OCI-LY1 (cell line): ENCODE data around the gene LAIR2.

Experiments
- H2AFZ ChIP-seq: fragments of 200-600 bp; sonication (generic), shearing (Covaris generic); 2 replicates; pipeline ENCODE4 v1.6.0; 2014; ENCODE audit warnings: antibody characterized with exemption, mild to moderate bottlenecking, low read length
- H3F3A ChIP-seq: fragments of 200-600 bp; sonication (generic), shearing (Covaris generic); 2 replicates; pipeline ENCODE4 v1.6.0; 2014; ENCODE audit warnings: mild to moderate bottlenecking, antibody characterized with exemption, low read length, moderate library complexity; ENCODE audit not compliant: insufficient read depth
- H3K27ac ChIP-seq: fragments of 200-600 bp; sonication (generic); 2 replicates; pipeline ENCODE4 v1.5.1; 2014; ENCODE audit warnings: low read length, mixed run types, mild to moderate bottlenecking, low read depth; ENCODE audit not compliant: poor library complexity, severe bottlenecking
- H3K27me3 ChIP-seq: fragments of 200-600 bp; sonication (generic); 2 replicates; pipeline ENCODE4 v1.6.0; 2014; ENCODE audit warnings: antibody characterized with exemption, mild to moderate bottlenecking, low read length, moderate library complexity; ENCODE audit not compliant: insufficient read depth
- H3K36me3 ChIP-seq: fragments of 200-600 bp; sonication (generic); 2 replicates; pipeline ENCODE4 v1.6.1; 2014; ENCODE audit warnings: mild to moderate bottlenecking, antibody characterized with exemption, low read length, moderate library complexity, mixed read lengths; ENCODE audit not compliant: insufficient read depth
- H3K4me1 ChIP-seq: fragments of 200-600 bp; sonication (generic); 2 replicates; pipeline ENCODE4 v1.5.1; 2014; ENCODE audit warnings: mild to moderate bottlenecking, low read length, moderate library complexity; ENCODE audit not compliant: insufficient read depth, severe bottlenecking
- H3K4me2 ChIP-seq: fragments of 200-600 bp; sonication (generic), shearing (Covaris generic); 2 replicates; pipeline ENCODE4 v1.6.1; 2014; ENCODE audit warnings: low read length
- H3K4me3 ChIP-seq: fragments of 200-600 bp; sonication (generic); 2 replicates; pipeline ENCODE4 v1.5.1; 2014; ENCODE audit warnings: low read length, low read depth, mild to moderate bottlenecking, mixed read lengths; ENCODE audit not compliant: poor library complexity, severe bottlenecking
- H3K79me2 ChIP-seq: fragments of 200-600 bp; shearing (Covaris generic); 2 replicates; pipeline ENCODE4 v1.6.1; 2016; ENCODE audit warnings: mixed run types, low read length, mixed read lengths; ENCODE audit not compliant: insufficient read depth
- H3K9ac ChIP-seq: fragments of 200-600 bp; sonication (generic), shearing (Covaris generic); 2 replicates; pipeline ENCODE4 v1.6.1; 2014; ENCODE audit warnings: mild to moderate bottlenecking, low read length, mixed read lengths
- H3K9me2 ChIP-seq: fragments of 200-600 bp; sonication (generic), shearing (Covaris generic); 2 replicates; pipeline ENCODE4 v1.6.1; 2014; ENCODE audit warnings: low read depth, mild to moderate bottlenecking, low read length, mixed read lengths
- H3K9me3 ChIP-seq: fragments of 200-600 bp; shearing (Covaris generic); 2 replicates; pipeline ENCODE4 v1.6.1; 2014; ENCODE audit warnings: low read length, mixed read lengths
- H4K20me1 ChIP-seq: fragments of 200-600 bp; sonication (generic), shearing (Covaris generic); 2 replicates; pipeline ENCODE4 v1.6.0; 2016; ENCODE audit warnings: mild to moderate bottlenecking, low read length; ENCODE audit not compliant: insufficient read depth
- EZH2 ChIP-seq: fragments of 200-600 bp; sonication (generic), shearing (Covaris generic); IDR thresholded peaks from 2 replicates; pipeline ENCODE4 v1.8.0; 2017; ENCODE audit warnings: borderline replicate concordance, mixed run types, mild to moderate bottlenecking, antibody characterized with exemption, low read length, moderate library complexity, mixed read lengths
- TF ChIP-seq, protein P1 (sequence below): fragments of 200-600 bp; sonication (generic), shearing (Covaris generic); IDR thresholded peaks from 2 replicates; pipeline ENCODE4 v1.5.1; 2017; ENCODE audit warnings: mild to moderate bottlenecking, antibody characterized with exemption, low read length, moderate library complexity, mixed read lengths

The LAIR2 gene

DNA sequence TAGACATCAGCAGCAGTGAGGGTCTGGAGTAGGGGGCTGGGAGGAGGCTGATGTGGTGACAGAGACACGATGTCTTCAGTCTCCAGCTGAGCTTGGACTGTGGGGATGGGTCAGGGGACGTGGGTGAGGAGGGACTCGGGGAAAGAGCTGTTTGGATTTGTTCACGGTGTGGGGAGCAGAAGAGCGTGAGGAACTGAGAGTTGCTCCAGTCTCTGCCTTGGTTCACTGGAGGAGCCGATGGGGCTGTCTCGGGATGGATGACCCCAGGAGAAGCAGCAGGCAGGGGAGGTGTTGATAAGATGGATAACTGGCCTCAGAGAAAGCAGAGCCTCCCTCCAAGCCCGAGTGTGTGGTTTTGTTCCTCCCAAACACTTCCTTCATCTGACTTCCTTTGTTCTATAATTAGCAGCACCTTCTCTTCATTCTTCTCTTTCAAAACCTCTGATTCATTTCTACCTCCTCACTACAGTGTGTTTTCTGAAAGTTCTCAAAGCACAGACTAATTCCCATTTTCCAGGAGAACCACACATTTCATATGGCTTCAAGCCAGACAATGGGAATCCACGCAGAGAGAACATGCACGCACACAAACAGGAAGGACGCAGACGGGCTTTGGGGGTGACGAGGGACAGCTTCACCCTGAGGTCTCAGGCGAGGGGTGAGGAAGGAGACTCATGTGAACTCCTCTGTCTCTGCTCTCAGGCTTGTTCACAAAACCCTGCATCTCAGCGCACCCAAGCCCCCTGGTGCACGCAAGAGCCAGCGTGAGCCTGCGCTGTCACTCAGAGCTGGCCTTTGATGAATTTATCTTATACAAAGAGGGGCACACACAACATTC, 18.6 kb downstream of the LAIR2 start:
- no peaks in the 10 kb centered on the region for H3K36me3 ChIP-seq
- H3K4me2 ChIP-seq, result no peak overlapping the region
- no peaks in the 10 kb centered on the region for H4K20me1 ChIP-seq
- no peak overlapping the region for H3K9ac ChIP-seq
- H3K27me3 ChIP-seq, result no peaks in the 10 kb centered on the region
- H3K4me3 ChIP-seq, result no peak overlapping the region
- no peaks in the 10 kb centered on the region for H3K9me3 ChIP-seq
- no peaks in the 10 kb centered on the region for H3K4me1 ChIP-seq
- H3K27ac ChIP-seq, result no peak overlapping the region
- H3K79me2 ChIP-seq, result no peaks in the 10 kb centered on the region
- no peak overlapping the region for H2AFZ ChIP-seq
- no peaks in the 10 kb centered on the region for H3F3A ChIP-seq
- H3K9me2 ChIP-seq, result no peaks in the 10 kb centered on the region
- TF ChIP-seq, protein P1, sequence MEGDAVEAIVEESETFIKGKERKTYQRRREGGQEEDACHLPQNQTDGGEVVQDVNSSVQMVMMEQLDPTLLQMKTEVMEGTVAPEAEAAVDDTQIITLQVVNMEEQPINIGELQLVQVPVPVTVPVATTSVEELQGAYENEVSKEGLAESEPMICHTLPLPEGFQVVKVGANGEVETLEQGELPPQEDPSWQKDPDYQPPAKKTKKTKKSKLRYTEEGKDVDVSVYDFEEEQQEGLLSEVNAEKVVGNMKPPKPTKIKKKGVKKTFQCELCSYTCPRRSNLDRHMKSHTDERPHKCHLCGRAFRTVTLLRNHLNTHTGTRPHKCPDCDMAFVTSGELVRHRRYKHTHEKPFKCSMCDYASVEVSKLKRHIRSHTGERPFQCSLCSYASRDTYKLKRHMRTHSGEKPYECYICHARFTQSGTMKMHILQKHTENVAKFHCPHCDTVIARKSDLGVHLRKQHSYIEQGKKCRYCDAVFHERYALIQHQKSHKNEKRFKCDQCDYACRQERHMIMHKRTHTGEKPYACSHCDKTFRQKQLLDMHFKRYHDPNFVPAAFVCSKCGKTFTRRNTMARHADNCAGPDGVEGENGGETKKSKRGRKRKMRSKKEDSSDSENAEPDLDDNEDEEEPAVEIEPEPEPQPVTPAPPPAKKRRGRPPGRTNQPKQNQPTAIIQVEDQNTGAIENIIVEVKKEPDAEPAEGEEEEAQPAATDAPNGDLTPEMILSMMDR, result no peak
- no peak for TF ChIP-seq EZH2

DNA sequence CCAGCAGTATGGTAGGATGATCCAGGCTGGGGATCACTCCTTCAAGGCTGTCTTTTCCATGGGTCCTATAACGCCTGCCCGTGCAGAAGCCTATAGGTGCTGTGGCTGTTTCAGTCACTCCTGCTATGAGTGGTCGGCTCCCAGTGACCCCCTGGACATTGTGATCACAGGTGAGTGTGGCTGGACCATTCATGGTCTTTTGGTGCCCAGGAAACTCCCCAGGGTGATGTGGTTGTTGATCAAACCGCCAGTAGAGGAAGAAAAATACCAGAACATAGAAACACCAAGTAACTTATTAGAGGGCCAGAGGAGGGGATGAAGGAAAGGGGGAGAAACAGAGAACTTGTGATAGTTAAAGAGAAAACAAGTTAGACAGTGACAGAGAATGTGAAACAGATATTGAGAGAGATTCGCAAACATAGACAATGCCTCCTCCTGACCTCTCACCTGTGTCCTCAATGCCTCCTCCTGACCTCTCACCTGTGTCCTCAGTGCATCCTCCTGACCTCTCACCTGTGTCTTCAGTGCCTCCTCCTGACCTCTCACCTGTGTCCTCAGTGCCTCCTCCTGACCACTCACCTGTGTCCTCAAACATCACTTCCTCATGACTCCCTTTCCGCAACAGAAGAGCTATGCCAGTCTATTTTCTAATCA, 19.4 kb downstream of the LAIR2 start:
- H3K79me2 ChIP-seq, result no peaks in the 10 kb centered on the region
- H3K27ac ChIP-seq, result no peak overlapping the region
- H3K9ac ChIP-seq, result no peak overlapping the region
- no peaks in the 10 kb centered on the region for H3K9me3 ChIP-seq
- no peaks in the 10 kb centered on the region for H3K4me1 ChIP-seq
- no peaks in the 10 kb centered on the region for H3F3A ChIP-seq
- no peak overlapping the region for H3K4me3 ChIP-seq
- no peak overlapping the region for H3K4me2 ChIP-seq
- H3K9me2 ChIP-seq, result no peaks in the 10 kb centered on the region
- no peaks in the 10 kb centered on the region for H4K20me1 ChIP-seq
- TF ChIP-seq, protein P1, result no peak
- TF ChIP-seq EZH2, result no peak
- H3K36me3 ChIP-seq, result no peaks in the 10 kb centered on the region
- no peak overlapping the region for H2AFZ ChIP-seq
- H3K27me3 ChIP-seq, result no peaks in the 10 kb centered on the region

DNA sequence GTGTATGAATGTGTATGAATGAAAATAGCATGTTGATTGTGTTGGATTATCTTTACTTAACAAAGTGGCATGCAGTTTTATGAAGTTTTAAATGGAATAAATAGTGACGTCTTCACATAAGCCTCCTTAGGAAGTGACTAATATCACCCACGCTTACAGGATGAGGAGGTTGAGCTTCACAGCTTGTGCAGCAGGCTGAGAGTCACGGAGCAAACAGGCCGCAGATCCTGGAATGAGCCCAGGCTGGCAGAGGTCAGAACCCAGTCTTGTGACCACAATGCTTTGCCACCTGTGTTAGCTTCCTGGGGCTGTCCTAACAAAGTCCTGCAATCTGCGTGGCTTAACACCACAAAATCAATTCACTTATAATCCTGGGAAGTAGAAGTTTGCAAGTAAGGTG, 20.8 kb downstream of the LAIR2 start:
- no peaks in the 10 kb centered on the region for H4K20me1 ChIP-seq
- H3K79me2 ChIP-seq, result no peaks in the 10 kb centered on the region
- no peak overlapping the region for H3K27ac ChIP-seq
- H3K9me2 ChIP-seq, result no peaks in the 10 kb centered on the region
- no peaks in the 10 kb centered on the region for H3K9me3 ChIP-seq
- H3K4me3 ChIP-seq, result no peak overlapping the region
- H2AFZ ChIP-seq, result no peak overlapping the region
- no peak overlapping the region for H3K9ac ChIP-seq
- no peaks in the 10 kb centered on the region for H3K4me1 ChIP-seq
- no peaks in the 10 kb centered on the region for H3F3A ChIP-seq
- H3K27me3 ChIP-seq, result no peaks in the 10 kb centered on the region
- no peak overlapping the region for H3K4me2 ChIP-seq
- TF ChIP-seq EZH2, result no peak
- TF ChIP-seq, protein P1, result no peak
- no peaks in the 10 kb centered on the region for H3K36me3 ChIP-seq
